Measurements from ENCODE around the gene RAVER2.

Gene RAVER2

DNA sequence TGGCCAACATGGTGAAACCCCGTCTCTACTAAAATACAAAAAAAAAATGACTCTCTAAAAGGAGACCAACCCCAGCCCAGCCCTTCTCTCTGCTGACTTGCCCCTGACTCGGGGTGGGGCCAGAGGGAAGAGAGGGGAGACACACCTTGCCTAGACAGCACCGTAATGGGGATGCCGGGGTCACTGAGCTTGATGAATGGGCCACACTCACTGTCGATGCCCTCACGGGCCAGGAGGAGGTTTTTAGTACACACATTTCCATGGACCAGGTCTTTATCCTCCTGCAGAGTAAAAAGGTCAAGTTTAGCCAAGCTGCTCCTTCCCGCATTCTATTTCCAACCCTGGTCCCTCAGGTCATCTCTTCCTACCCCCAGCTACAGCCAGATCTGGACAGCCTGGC lies 99.7 kb downstream of the RAVER2 start:
- TF ChIP-seq, protein P1, sequence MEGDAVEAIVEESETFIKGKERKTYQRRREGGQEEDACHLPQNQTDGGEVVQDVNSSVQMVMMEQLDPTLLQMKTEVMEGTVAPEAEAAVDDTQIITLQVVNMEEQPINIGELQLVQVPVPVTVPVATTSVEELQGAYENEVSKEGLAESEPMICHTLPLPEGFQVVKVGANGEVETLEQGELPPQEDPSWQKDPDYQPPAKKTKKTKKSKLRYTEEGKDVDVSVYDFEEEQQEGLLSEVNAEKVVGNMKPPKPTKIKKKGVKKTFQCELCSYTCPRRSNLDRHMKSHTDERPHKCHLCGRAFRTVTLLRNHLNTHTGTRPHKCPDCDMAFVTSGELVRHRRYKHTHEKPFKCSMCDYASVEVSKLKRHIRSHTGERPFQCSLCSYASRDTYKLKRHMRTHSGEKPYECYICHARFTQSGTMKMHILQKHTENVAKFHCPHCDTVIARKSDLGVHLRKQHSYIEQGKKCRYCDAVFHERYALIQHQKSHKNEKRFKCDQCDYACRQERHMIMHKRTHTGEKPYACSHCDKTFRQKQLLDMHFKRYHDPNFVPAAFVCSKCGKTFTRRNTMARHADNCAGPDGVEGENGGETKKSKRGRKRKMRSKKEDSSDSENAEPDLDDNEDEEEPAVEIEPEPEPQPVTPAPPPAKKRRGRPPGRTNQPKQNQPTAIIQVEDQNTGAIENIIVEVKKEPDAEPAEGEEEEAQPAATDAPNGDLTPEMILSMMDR (IDR thresholded peaks at IDR 0.05; ENCODE audit: low read length, missing control alignments), result no peak
- H3K4me3 ChIP-seq (replicated peaks; ENCODE audit: low read depth, low read length), result no peak overlapping the region
- no peak for DNase-seq (ENCODE audit: low read depth)

DNA sequence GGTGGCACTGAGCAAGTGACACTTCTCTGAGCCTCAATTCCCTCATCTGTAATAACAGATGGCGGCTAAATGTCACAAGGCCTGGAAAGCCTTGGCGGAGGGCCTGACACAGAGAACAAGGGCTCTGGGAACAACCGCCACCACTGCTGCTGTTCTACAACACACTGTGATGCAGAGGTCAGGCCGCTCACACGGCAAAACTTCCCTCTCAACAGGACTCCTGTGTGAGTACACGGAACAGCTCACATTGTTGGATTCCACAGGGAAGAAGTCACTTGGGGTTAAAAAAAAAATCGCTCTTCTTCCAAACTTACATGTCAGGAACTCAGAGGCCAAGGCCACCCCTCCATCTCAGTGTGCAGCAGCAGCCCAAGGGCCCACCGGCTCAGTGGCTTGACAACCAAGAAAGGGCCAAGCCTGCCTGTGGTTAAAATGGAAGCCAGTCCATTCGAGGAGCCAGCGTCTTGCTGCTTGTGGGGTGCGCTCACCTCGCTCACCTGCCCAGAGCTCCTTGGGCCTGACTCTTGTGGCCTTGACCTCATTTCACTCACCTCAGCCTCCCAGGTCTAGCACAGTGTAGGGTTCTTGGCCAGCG lies 101.1 kb downstream of the RAVER2 start:
- no peak overlapping the region for H3K4me3 ChIP-seq (replicated peaks; ENCODE audit: low read depth, low read length)
- no peak for DNase-seq (ENCODE audit: low read depth)
- TF ChIP-seq, protein P1 (IDR thresholded peaks at IDR 0.05; ENCODE audit: low read length, missing control alignments), result no peak

DNA sequence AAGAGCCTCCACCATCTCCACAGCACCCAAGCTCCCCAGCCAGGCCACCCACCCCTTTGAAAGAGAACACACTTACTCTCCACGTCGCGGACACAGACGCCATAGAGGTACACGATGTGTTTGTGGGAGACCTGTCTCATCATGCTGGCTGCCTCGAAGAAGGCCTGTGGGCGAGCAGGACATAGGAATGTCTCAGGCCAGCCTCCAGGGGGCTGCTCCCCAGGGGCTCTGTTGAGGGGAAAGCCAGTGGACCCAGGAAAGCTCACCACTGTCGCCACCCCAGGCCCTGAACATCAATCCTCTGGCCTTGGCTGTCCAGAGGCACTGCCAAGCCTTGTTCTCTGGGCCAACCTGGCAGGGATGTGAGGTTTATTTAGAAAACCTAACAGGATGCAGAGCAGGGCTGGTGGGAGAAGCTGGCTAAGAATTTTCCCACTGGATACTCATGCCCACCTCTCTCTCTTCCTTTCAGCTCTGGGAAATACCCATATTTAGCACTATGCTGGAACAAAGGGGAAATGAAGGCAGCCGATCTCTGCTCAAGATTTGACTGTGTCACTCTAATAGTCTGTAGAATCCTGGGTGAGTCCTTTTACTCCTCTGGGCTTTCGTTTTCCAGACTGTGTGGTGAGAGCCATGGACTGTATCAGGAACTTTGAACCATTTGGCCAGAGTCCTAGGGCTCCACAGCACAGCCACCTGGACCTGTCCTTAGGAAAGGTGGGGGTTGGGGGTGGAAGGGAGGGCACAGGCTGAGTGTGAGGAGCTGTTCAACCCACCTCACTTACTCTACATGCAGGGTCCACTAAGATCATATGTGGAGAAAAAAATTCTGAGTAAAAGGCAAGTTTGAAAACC lies 101.9 kb downstream of the RAVER2 start:
- no peak overlapping the region for H3K4me3 ChIP-seq (replicated peaks; ENCODE audit: low read depth, low read length)
- TF ChIP-seq, protein P1 (IDR thresholded peaks at IDR 0.05; ENCODE audit: low read length, missing control alignments), result no peak
- no peak for DNase-seq (ENCODE audit: low read depth)

DNA sequence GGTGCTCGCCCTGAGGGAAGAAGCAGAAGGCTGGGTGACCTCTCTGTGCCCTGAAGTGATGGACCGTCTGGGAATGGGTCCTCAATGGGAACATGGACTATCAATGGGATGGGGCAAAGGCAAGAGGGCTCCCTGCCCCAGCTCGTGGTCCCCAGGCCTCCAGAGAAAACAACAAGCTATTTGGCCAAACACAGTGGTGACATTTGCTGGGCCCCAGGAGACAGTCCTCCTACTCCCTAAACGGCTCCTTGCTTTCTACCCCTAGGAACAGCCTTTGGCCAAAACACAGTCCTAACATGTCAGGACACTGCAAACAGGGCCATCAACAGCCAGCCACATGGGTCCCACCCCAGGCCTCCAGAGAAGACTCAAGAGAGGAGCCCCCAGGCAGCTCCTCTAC lies 102.8 kb downstream of the RAVER2 start:
- DNase-seq (ENCODE audit: low read depth), result no peak
- TF ChIP-seq, protein P1 (IDR thresholded peaks at IDR 0.05; ENCODE audit: low read length, missing control alignments), result no peak
- H3K4me3 ChIP-seq (replicated peaks; ENCODE audit: low read depth, low read length), result no peak overlapping the region

DNA sequence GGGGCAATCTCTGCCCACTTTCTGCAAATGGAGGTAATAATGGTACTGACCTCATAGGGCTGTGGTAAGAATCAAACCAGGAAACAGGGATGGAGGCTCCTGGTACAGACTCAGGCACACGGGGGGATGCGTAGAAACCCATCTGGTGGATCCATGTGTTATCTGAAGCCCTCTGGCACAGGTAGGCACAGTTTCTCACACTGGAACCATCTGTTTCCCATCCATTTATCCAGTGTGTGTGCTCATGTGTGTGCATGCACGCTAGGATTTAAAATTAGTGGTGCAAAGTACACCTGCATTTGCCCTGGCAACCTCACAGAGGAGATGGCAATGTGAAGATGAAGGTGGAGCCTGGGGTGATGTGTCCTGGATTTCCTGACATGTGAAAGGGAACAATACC lies 103.3 kb downstream of the RAVER2 start:
- H3K4me3 ChIP-seq (replicated peaks; ENCODE audit: low read depth, low read length), result no peak overlapping the region
- TF ChIP-seq, protein P1 (IDR thresholded peaks at IDR 0.05; ENCODE audit: low read length, missing control alignments), result no peak
- DNase-seq (ENCODE audit: low read depth), result no peak

DNA sequence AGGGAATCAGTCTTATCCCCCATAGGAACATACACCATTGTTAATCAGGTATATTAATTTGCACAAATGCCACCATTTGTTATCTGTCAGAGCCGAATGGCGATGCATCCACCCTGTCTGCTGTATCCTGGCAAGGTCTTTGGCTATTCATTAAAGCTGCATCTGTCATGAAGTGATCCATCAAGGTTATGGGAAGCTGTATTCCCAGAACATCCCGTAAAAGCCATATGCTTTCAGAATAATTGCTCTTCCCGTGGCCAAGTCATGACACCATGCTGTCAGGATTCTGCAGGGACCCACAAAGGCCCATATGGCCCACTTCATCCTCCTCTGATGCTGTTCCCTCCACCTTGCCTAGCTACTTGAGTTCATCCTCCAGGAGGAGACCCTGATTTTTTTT lies 103.9 kb downstream of the RAVER2 start:
- DNase-seq (ENCODE audit: low read depth), result no peak
- H3K4me3 ChIP-seq (replicated peaks; ENCODE audit: low read depth, low read length), result no peak overlapping the region
- TF ChIP-seq, protein P1 (IDR thresholded peaks at IDR 0.05; ENCODE audit: low read length, missing control alignments), result no peak
